Occipital lobe (tissue), 2 donors: ENCODE measurements around the gene GNG7. TPM values are rescaled to one million over a fixed set of nuclear protein-coding genes. Genes with fewer than 3 reads are reported as not detected.

ENCODE experiments used
- DNase-seq: peaks from one replicate; lab custom pipeline; 2025; lab: John Stamatoyannopoulos, UW
- total RNA-seq: library from RNA; depleted of rRNA; stranded (reverse); fragments of >200 nt; gene quantifications from one replicate; pipeline ENCODE4 v1.2.3, GENCODE V29; 2014

The GNG7 gene
- total RNA-seq, 1 donor from 2014 or later: 4.2 TPM

- no peak for DNase-seq
Measured at GRCh38 chr19:2726904-2727639, 24.6 kb upstream of the GNG7 start.

GRCh38 chr19:2726160-2726855 lies 23.8 kb upstream of the GNG7 start:
- no peak for DNase-seq

GRCh38 chr19:2724148-2724557 lies 21.7 kb upstream of the GNG7 start:
- no peak for DNase-seq

- no peak for DNase-seq
Measured at GRCh38 chr19:2723747-2724146, 21.3 kb upstream of the GNG7 start.

GRCh38 chr19:2723345-2723715 lies 20.8 kb upstream of the GNG7 start:
- DNase-seq: no peak

GRCh38 chr19:2722541-2723344 lies 20.2 kb upstream of the GNG7 start:
- peak; percentile 39 for DNase-seq

GRCh38 chr19:2721570-2722540 lies 19.4 kb upstream of the GNG7 start:
- no peak for DNase-seq

- DNase-seq: no peak
Measured at GRCh38 chr19:2720777-2721569, 18.5 kb upstream of the GNG7 start, which contains the start of gene DIRAS1. Gene DIRAS1 (minus strand): TSS chr19:2721372. CDS start chr19:2717806, 3,566 bp downstream.

GRCh38 chr19:2719920-2720776 lies 17.7 kb upstream of the GNG7 start:
- peak; percentile 72 for DNase-seq

- no peak for DNase-seq
Measured at GRCh38 chr19:2719232-2719735, 16.8 kb upstream of the GNG7 start.

GRCh38 chr19:2717638-2718541 lies 15.4 kb upstream of the GNG7 start:
- DNase-seq: no peak

GRCh38 chr19:2716722-2717637 lies 14.5 kb upstream of the GNG7 start:
- DNase-seq: no peak

GRCh38 chr19:2716275-2716650 lies 13.8 kb upstream of the GNG7 start:
- DNase-seq: no peak

- DNase-seq: no peak
Measured at GRCh38 chr19:2715470-2716274, 13.2 kb upstream of the GNG7 start.

- no peak for DNase-seq
Measured at GRCh38 chr19:2714531-2715269, 12.2 kb upstream of the GNG7 start.
